MM.1S (cell line): ENCODE data around the gene LRRC63.
"Not testable (repeated sequence)": the region's sequence is repeated elsewhere in the genome, so short reads cannot be mapped to it uniquely, and the experiment has no call there.

Experiments
- DNase-seq: peaks from one replicate; pipeline ENCODE4 v3.0.0-alpha.2; 2015
- H2AFZ ChIP-seq: fragments of 300-600 bp; sonication (generic); 2 replicates; pipeline ENCODE4 v1.6.0; 2016; ENCODE audit warnings: antibody characterized with exemption, low read length
- H3F3A ChIP-seq: fragments of 300-600 bp; sonication (generic); 2 replicates; pipeline ENCODE4 v1.6.1; 2016; ENCODE audit warnings: mild to moderate bottlenecking, antibody characterized with exemption, low read length, moderate library complexity, mixed read lengths; ENCODE audit not compliant: insufficient read depth
- H3K27ac ChIP-seq: fragments of 300-600 bp; sonication (generic); 2 replicates; pipeline ENCODE4 v1.5.1; 2016; ENCODE audit warnings: mild to moderate bottlenecking, low read length
- H3K27me3 ChIP-seq: fragments of 300-600 bp; sonication (generic); replicated peaks from 2 replicates; pipeline ENCODE4 v1.6.0; 2016; ENCODE audit warnings: low read length; ENCODE audit not compliant: insufficient read depth
- H3K36me3 ChIP-seq: fragments of 300-600 bp; sonication (generic); replicated peaks from 2 replicates; pipeline ENCODE4 v1.6.1; 2016; ENCODE audit warnings: mild to moderate bottlenecking, low read length, mixed read lengths; ENCODE audit not compliant: insufficient read depth
- H3K4me1 ChIP-seq: fragments of 300-600 bp; sonication (generic); 2 replicates; pipeline ENCODE4 v1.6.1; 2016; ENCODE audit warnings: low read length, mixed read lengths
- H3K4me2 ChIP-seq: fragments of 300-600 bp; sonication (generic); 2 replicates; pipeline ENCODE4 v1.6.0; 2016; ENCODE audit warnings: low read depth, low read length
- H3K4me3 ChIP-seq: fragments of 300-600 bp; sonication (generic); 2 replicates; pipeline ENCODE4 v1.5.1; 2016; ENCODE audit warnings: low read length, mixed read lengths
- H3K79me2 ChIP-seq: fragments of 300-600 bp; sonication (generic); 2 replicates; pipeline ENCODE4 v1.6.1; 2016; ENCODE audit warnings: mixed run types, low read length, mixed read lengths
- H3K9ac ChIP-seq: fragments of 300-600 bp; sonication (generic); 2 replicates; pipeline ENCODE4 v1.6.1; 2016; ENCODE audit warnings: low read length, mixed read lengths
- H3K9me2 ChIP-seq: fragments of 300-600 bp; sonication (generic); replicated peaks from 2 replicates; pipeline ENCODE4 v1.6.1; 2016; ENCODE audit warnings: mild to moderate bottlenecking, low read length, mixed read lengths; ENCODE audit not compliant: insufficient read depth
- H3K9me3 ChIP-seq: fragments of 300-600 bp; sonication (generic); replicated peaks from 2 replicates; pipeline ENCODE4 v1.6.1; 2016; ENCODE audit warnings: mild to moderate bottlenecking, low read length, mixed read lengths; ENCODE audit not compliant: insufficient read depth
- H4K20me1 ChIP-seq: fragments of 300-600 bp; sonication (generic); 2 replicates; pipeline ENCODE4 v1.6.1; 2016; ENCODE audit warnings: mild to moderate bottlenecking, low read length, moderate library complexity, mixed read lengths; ENCODE audit not compliant: insufficient read depth
- CTCF ChIP-seq: fragments of 300-600 bp; sonication (generic); IDR thresholded peaks from 2 replicates; pipeline ENCODE4 v1.5.1; 2016; ENCODE audit warnings: antibody characterized with exemption, low read length, mixed read lengths
- EZH2 ChIP-seq: fragments of 300-600 bp; sonication (generic); optimal IDR thresholded peaks from 2 replicates; pipeline ENCODE3; 2017; ENCODE audit warnings: low read depth, mild to moderate bottlenecking, antibody characterized with exemption, low read length, mixed read lengths
- EZH2phosphoT487 ChIP-seq: fragments of 300-600 bp; sonication (generic); IDR thresholded peaks from 2 replicates; pipeline ENCODE4 v1.6.1; 2018; ENCODE audit warnings: antibody characterized with exemption, low read length

Gene LRRC63

GRCh38 chr13:46211483-46212351, at the start of gene LRRC63:
LRRC63 (plus strand) TSS chr13:46211928; CDS start chr13:46213035, 1,107 bp downstream.
- Histone ChIP-seq H3K27ac (peak within 1 kb of the TSS; percentile 63), H3K4me1 (no peaks in the 10 kb centered on the region), H3F3A (0 out of 2 replicates have a peak, but pooled peaks cover 6% of the 10 kb centered on the region), H3K79me2 (peaks cover 10% of the 10 kb centered on the region; the same call in 1 of the 2 replicates), H3K4me2 (peak within 1 kb of the TSS; percentile 77), H3K36me3 (no peaks in the 10 kb centered on the region), H3K9me2 (no peaks in the 10 kb centered on the region), H3K4me3 (peak within 1 kb of the TSS; percentile 74), H3K9ac (peak within 1 kb of the TSS; percentile 81), H3K9me3 (no peaks in the 10 kb centered on the region), H2AFZ (peak within 1 kb of the TSS; percentile 94), H4K20me1 (no peaks in the 10 kb centered on the region), H3K27me3 (no peaks in the 10 kb centered on the region)
- peak; percentile 72 for DNase-seq
- TF ChIP-seq EZH2, result no peak
- TF ChIP-seq CTCF, result no peak
- TF ChIP-seq EZH2phosphoT487, result no peak

GRCh38 chr13:46162741-46163140, 49.0 kb upstream of the LRRC63 start:
- H4K20me1 ChIP-seq, result peaks cover 55% of the 10 kb centered on the region
- peaks cover 11% of the 10 kb centered on the region; the same call in 1 of the 2 replicates for H3K36me3 ChIP-seq
- peaks cover 91% of the 10 kb centered on the region for H3K79me2 ChIP-seq
- not testable (repeated sequence) for H3K27ac ChIP-seq, H3K27me3 ChIP-seq, H3K9me2 ChIP-seq, H3K4me2 ChIP-seq, H3K9me3 ChIP-seq, H2AFZ ChIP-seq, H3K9ac ChIP-seq, H3K4me3 ChIP-seq, DNase-seq
- peaks cover 26% of the 10 kb centered on the region for H3F3A ChIP-seq
- peaks cover 24% of the 10 kb centered on the region for H3K4me1 ChIP-seq

GRCh38 chr13:46164661-46165060, 47.1 kb upstream of the LRRC63 start:
- no peaks in the 10 kb centered on the region for H3K9me3 ChIP-seq
- no peak overlapping the region for H3K9ac ChIP-seq
- peaks cover 91% of the 10 kb centered on the region for H3K79me2 ChIP-seq
- peaks cover 43% of the 10 kb centered on the region for H3K4me1 ChIP-seq
- H3K36me3 ChIP-seq, result no peaks in the 10 kb centered on the region
- H2AFZ ChIP-seq, result no peak overlapping the region
- no peaks in the 10 kb centered on the region for H3K27me3 ChIP-seq
- H4K20me1 ChIP-seq, result peaks cover 68% of the 10 kb centered on the region
- H3K4me2 ChIP-seq, result no peak overlapping the region
- H3F3A ChIP-seq, result peaks cover 29% of the 10 kb centered on the region
- DNase-seq, result no peak
- no peaks in the 10 kb centered on the region for H3K9me2 ChIP-seq
- no peak overlapping the region for H3K27ac ChIP-seq
- H3K4me3 ChIP-seq, result no peak overlapping the region
- TF ChIP-seq EZH2phosphoT487, result no peak
- TF ChIP-seq EZH2, result no peak

GRCh38 chr13:46165485-46166223, 46.1 kb upstream of the LRRC63 start:
- Histone ChIP-seq H3F3A (peaks cover 28% of the 10 kb centered on the region), H3K9me2 (no peaks in the 10 kb centered on the region), H2AFZ (no peak overlapping the region), H3K79me2 (peaks cover 91% of the 10 kb centered on the region), H3K4me3 (no peak overlapping the region), H3K4me1 (peaks cover 51% of the 10 kb centered on the region), H3K9me3 (no peaks in the 10 kb centered on the region), H3K27me3 (no peaks in the 10 kb centered on the region), H3K9ac (no peak overlapping the region), H3K4me2 (0 out of 2 replicates have a peak overlapping the region, but pooled peaks have one; percentile 41), H3K27ac (peak overlapping the region; percentile 38; the same call in 1 of the 2 replicates), H4K20me1 (peaks cover 70% of the 10 kb centered on the region), H3K36me3 (no peaks in the 10 kb centered on the region)
- TF ChIP-seq CTCF, result no peak
- no peak for TF ChIP-seq EZH2phosphoT487
- no peak for TF ChIP-seq EZH2
- peak; percentile 67 for DNase-seq
